Peyer's patch (tissue), 4 donors: Measurements from ENCODE around the gene LPAR6.

Experiments
- CTCF ChIP-seq, 6 experiments: fragments of 450-650 bp in 4 of 6; fragments of 200-600 bp in 2 of 6; sonication (generic) in 1 of 6; IDR thresholded peaks; one replicate each; pipeline ENCODE4 v1.5.1; 2017 to 2019; ENCODE audit warnings: antibody characterized with exemption in 6 of 6, mild to moderate bottlenecking in 3 of 6, moderate library complexity in 1 of 6
- POLR2A ChIP-seq, 2 donors: fragments of 450-650 bp; IDR thresholded peaks; one replicate each; pipeline ENCODE4 v1.5.1; 2017; ENCODE audit warnings: antibody characterized with exemption in 2 of 2, mild to moderate bottlenecking in 2 of 2, moderate library complexity in 2 of 2

GRCh38 chr13:48431987-48432615 is 19.2 kb upstream of the LPAR6 start:
- TF ChIP-seq CTCF (IDR thresholded peaks at IDR 0.05) (no peak), POLR2A (IDR thresholded peaks at IDR 0.05) (no peak)
